Endothelial cell of umbilical vein (primary cell): ENCODE results near the gene AIMP1.

Source experiments
- CTCF ChIP-seq, 2 donors: IDR thresholded peaks; 1 replicate in 1 of 2; 2 replicates in 1 of 2; pipeline ENCODE4 v1.5.1; 2011; ENCODE audit warnings: low read length in 2 of 2, mild to moderate bottlenecking in 2 of 2, moderate library complexity in 2 of 2, control low read depth in 1 of 2, inconsistent platforms in 1 of 2, low read depth in 1 of 2; ENCODE audit not compliant: insufficient read depth in 1 of 2; ENCODE audit errors: extremely low read depth in 1 of 2
- POLR2AphosphoS5 ChIP-seq: IDR thresholded peaks from 2 replicates; pipeline ENCODE4 v1.6.1; 2012; ENCODE audit warnings: low read depth, mild to moderate bottlenecking, control low read depth, low read length, moderate library complexity; ENCODE audit not compliant: insufficient read depth

GRCh38 chr4:106312377-106312776 lies 4.0 kb upstream of the AIMP1 start:
- no peak for TF ChIP-seq CTCF (IDR thresholded peaks at IDR 0.05; ENCODE audit: extremely low read depth in 1 of 2, insufficient read depth in 1 of 2, low read depth in 1 of 2, low read length in 2 of 2)
- no peak for TF ChIP-seq POLR2AphosphoS5
